ENCODE results near the gene ERGIC1.

The ERGIC1 gene

GRCh38 chr5:172942556-172942955, 108.5 kb downstream of the ERGIC1 start:
- no peak for DNase-seq (ENCODE audit: low read depth in 2 of 3, low spot score in 2 of 3)

- DNase-seq (ENCODE audit: low read depth in 2 of 3, low spot score in 2 of 3) = no peak
Measured at GRCh38 chr5:172943283-172943841, 109.3 kb downstream of the ERGIC1 start.

GRCh38 chr5:172943906-172944305, 109.9 kb downstream of the ERGIC1 start:
- no peak for DNase-seq (ENCODE audit: low read depth in 2 of 3, low spot score in 2 of 3)

GRCh38 chr5:172944741-172945140, 110.7 kb downstream of the ERGIC1 start:
- DNase-seq (ENCODE audit: low read depth in 2 of 3, low spot score in 2 of 3) = no peak

GRCh38 chr5:172945151-172945550, 111.1 kb downstream of the ERGIC1 start:
- DNase-seq (ENCODE audit: low read depth in 2 of 3, low spot score in 2 of 3) = no peak

GRCh38 chr5:172946146-172946545, 112.1 kb downstream of the ERGIC1 start:
- DNase-seq (ENCODE audit: low read depth in 2 of 3, low spot score in 2 of 3) = no peak

GRCh38 chr5:172949426-172949825, 115.4 kb downstream of the ERGIC1 start:
- no peak for DNase-seq (ENCODE audit: low read depth in 2 of 3, low spot score in 2 of 3)

GRCh38 chr5:172950176-172950965, 116.3 kb downstream of the ERGIC1 start:
- DNase-seq (ENCODE audit: low read depth in 2 of 3, low spot score in 2 of 3) = no peak

GRCh38 chr5:172951371-172952033, 117.5 kb downstream of the ERGIC1 start:
- DNase-seq (ENCODE audit: low read depth in 2 of 3, low spot score in 2 of 3) = no peak

- DNase-seq (ENCODE audit: low read depth in 2 of 3, low spot score in 2 of 3) = no peak
Measured at GRCh38 chr5:172952034-172952511, 118.0 kb downstream of the ERGIC1 start.

GRCh38 chr5:172953776-172954675, 120.0 kb downstream of the ERGIC1 start:
- DNase-seq (ENCODE audit: low read depth in 2 of 3, low spot score in 2 of 3) = no peak

- DNase-seq (ENCODE audit: low read depth in 2 of 3, low spot score in 2 of 3) = no peak
Measured at GRCh38 chr5:172954751-172955159, 120.7 kb downstream of the ERGIC1 start.

GRCh38 chr5:172956228-172956627, 122.2 kb downstream of the ERGIC1 start:
- DNase-seq (ENCODE audit: low read depth in 2 of 3, low spot score in 2 of 3) = no peak

GRCh38 chr5:172956936-172957335, 122.9 kb downstream of the ERGIC1 start:
- no peak for DNase-seq (ENCODE audit: low read depth in 2 of 3, low spot score in 2 of 3)

- DNase-seq (ENCODE audit: low read depth in 2 of 3, low spot score in 2 of 3) = no peak
Measured at GRCh38 chr5:172957458-172957857, 123.4 kb downstream of the ERGIC1 start.

GRCh38 chr5:172958331-172959046, 124.4 kb downstream of the ERGIC1 start:
- peak; percentile 45 to 58 (median 53) for DNase-seq (ENCODE audit: low read depth in 2 of 3, low spot score in 2 of 3)

GRCh38 chr5:172959824-172960799, 126.1 kb downstream of the ERGIC1 start:
- no peak for DNase-seq (ENCODE audit: low read depth in 2 of 3, low spot score in 2 of 3)

GRCh38 chr5:172969921-172970320, 135.9 kb downstream of the ERGIC1 start:
- DNase-seq (ENCODE audit: low read depth in 2 of 3, low spot score in 2 of 3) = no peak

GRCh38 chr5:172971482-172971881, 137.4 kb downstream of the ERGIC1 start:
- no peak for DNase-seq (ENCODE audit: low read depth in 2 of 3, low spot score in 2 of 3)

All from activated CD8-positive, alpha-beta memory T cell treated with anti-CD3 and anti-CD28 coated beads for 48 hours (primary cell).